ENCODE measurements around the gene PRRT4.

The PRRT4 gene

GRCh38 chr7:128388145-128388485, 26.6 kb upstream of the PRRT4 start:
- no peak overlapping the region for H2BK5ac ChIP-seq (ENCODE audit: low read depth, low read length, poor library complexity, severe bottlenecking)
- H3K27me3 ChIP-seq (ENCODE audit: control insufficient read depth in 1 of 2, insufficient read depth in 1 of 2, low read length in 2 of 2), result peaks cover 24 to 25% of the 10 kb centered on the region in 2 experiments
- no peaks in the 10 kb centered on the region for H3K9me3 ChIP-seq (ENCODE audit: control insufficient read depth, low read length)
- no peak overlapping the region for H3K4me2 ChIP-seq (ENCODE audit: low read length, poor library complexity, severe bottlenecking)
- no peak overlapping the region for H3K18ac ChIP-seq (ENCODE audit: low read depth in 1 of 2, low read length in 2 of 2)
- WGBS, result 11% methylated on average over 1 of the region's 3 CpGs
- H3K36me3 ChIP-seq (ENCODE audit: control insufficient read depth in 1 of 2, insufficient read depth in 2 of 2, low read depth in 1 of 2, low read length in 2 of 2), result peaks cover 6 to 19% of the 10 kb centered on the region in 2 experiments
- no peak overlapping the region for H2AK5ac ChIP-seq (ENCODE audit: low read length, severe bottlenecking)
- peak overlapping the region; percentile 12 for H3K9ac ChIP-seq (ENCODE audit: low read length)
- no peak overlapping the region for H2BK15ac ChIP-seq (ENCODE audit: low read depth, poor library complexity, severe bottlenecking)
- no peak overlapping the region for H2BK12ac ChIP-seq (ENCODE audit: low read length in 2 of 2)
- no peak overlapping the region for H2BK120ac ChIP-seq (ENCODE audit: low read depth, low read length)
- DNase-seq, result no peak
- no peak overlapping the region for H4K8ac ChIP-seq (ENCODE audit: low read length)
- H3K4me3 ChIP-seq (ENCODE audit: insufficient read depth in 1 of 2, low read depth in 1 of 2, low read length in 2 of 2), result no peak overlapping the region
- no peak overlapping the region for H3K27ac ChIP-seq (ENCODE audit: low read length, poor library complexity, severe bottlenecking)
- H3K14ac ChIP-seq (ENCODE audit: low read length in 2 of 2), result no peak overlapping the region
- H2AFZ ChIP-seq (ENCODE audit: low read depth, low read length), result no peak overlapping the region
- no peak overlapping the region for H3K4ac ChIP-seq (ENCODE audit: low read depth in 1 of 2, low read length in 2 of 2)
- no peak overlapping the region for H3K23ac ChIP-seq (ENCODE audit: low read length in 2 of 2)
- H4K91ac ChIP-seq (ENCODE audit: low read length), result no peak overlapping the region
- H3K79me1 ChIP-seq (replicated peaks; ENCODE audit: low read length, poor library complexity, severe bottlenecking), result no peaks in the 10 kb centered on the region
- H3K4me1 ChIP-seq (ENCODE audit: control insufficient read depth, insufficient read depth, low read depth, low read length), result peaks cover 8% of the 10 kb centered on the region

DNA sequence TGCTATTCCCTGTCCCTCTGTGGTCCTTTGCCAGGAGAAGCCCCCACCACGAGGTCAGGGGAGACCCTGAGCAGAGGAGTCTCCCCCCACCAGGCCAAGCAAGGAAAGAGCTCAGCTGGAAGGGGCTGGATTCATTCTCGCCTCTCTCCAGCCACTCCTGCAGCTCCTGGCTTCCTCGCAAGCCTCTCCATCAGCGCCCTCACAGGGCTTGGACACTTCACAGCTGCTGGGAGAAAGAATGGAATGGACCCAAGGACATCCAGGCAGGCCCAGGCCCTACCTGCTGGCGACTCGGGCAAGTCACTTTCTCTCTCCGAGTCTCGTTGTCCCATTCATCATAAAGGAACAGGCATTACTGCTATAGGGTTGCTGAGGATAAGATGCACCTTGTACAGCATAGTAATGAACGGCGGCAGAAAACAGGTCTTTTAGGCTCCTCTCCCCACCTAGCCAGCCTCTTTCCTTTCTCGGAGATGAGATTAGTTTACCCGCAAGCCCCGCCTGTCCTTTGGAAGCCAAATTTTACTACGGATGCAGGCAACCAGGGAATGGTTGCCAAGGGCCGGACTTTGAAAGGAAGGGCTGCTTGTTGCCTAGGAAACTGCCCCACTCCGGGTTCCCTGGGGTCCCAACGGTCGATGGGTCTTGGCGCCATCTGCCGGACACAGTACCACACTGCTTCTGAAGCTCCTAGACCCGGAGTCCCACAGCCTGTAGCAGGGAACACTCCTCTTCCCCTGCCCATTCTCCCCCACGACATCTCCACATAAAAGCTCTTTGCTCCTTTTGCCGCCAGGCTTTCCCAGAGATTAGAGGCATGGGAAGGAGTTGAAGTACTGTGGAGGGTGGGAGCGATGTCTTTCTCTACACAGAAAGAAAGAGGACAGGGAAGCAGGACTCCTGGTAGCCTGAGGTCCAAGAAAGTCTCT, 26.0 kb upstream of the PRRT4 start:
- Histone ChIP-seq H2AK5ac (ENCODE audit: low read length, severe bottlenecking) (no peak overlapping the region), H3K23ac (ENCODE audit: low read length in 2 of 2) (no peak overlapping the region), H3K4me3 (ENCODE audit: insufficient read depth in 1 of 2, low read depth in 1 of 2, low read length in 2 of 2) (no peak overlapping the region), H3K14ac (ENCODE audit: low read length in 2 of 2) (no peak overlapping the region), H3K9ac (ENCODE audit: low read length) (peak overlapping the region; percentile 29), H3K79me1 (replicated peaks; ENCODE audit: low read length, poor library complexity, severe bottlenecking) (no peaks in the 10 kb centered on the region), H3K4me2 (ENCODE audit: low read length, poor library complexity, severe bottlenecking) (no peak overlapping the region), H2BK15ac (ENCODE audit: low read depth, poor library complexity, severe bottlenecking) (no peak overlapping the region), H4K8ac (ENCODE audit: low read length) (no peak overlapping the region), H3K27me3 (ENCODE audit: control insufficient read depth in 1 of 2, insufficient read depth in 1 of 2, low read length in 2 of 2) (peaks cover 24 to 25% of the 10 kb centered on the region in 2 experiments), H3K36me3 (ENCODE audit: control insufficient read depth in 1 of 2, insufficient read depth in 2 of 2, low read depth in 1 of 2, low read length in 2 of 2) (peaks cover 2 to 13% of the 10 kb centered on the region in 2 experiments), H2BK12ac (ENCODE audit: low read length in 2 of 2) (no peak overlapping the region), H3K4ac (ENCODE audit: low read depth in 1 of 2, low read length in 2 of 2) (no peak overlapping the region), H3K9me3 (ENCODE audit: control insufficient read depth, low read length) (no peaks in the 10 kb centered on the region), H2BK120ac (ENCODE audit: low read depth, low read length) (no peak overlapping the region), H3K27ac (ENCODE audit: low read length, poor library complexity, severe bottlenecking) (no peak overlapping the region), H2BK5ac (ENCODE audit: low read depth, low read length, poor library complexity, severe bottlenecking) (no peak overlapping the region), H2AFZ (ENCODE audit: low read depth, low read length) (no peak overlapping the region), H3K18ac (ENCODE audit: low read depth in 1 of 2, low read length in 2 of 2) (no peak overlapping the region), H3K4me1 (ENCODE audit: control insufficient read depth, insufficient read depth, low read depth, low read length) (peaks cover 8% of the 10 kb centered on the region), H4K91ac (ENCODE audit: low read length) (no peak overlapping the region)
- DNase-seq, result peak; percentile 72
- 33% methylated on average over 22 of the region's 24 CpGs for WGBS

- H3K4me1 ChIP-seq (ENCODE audit: control insufficient read depth, insufficient read depth, low read depth, low read length), result peaks cover 8% of the 10 kb centered on the region
- no peaks in the 10 kb centered on the region for H3K79me1 ChIP-seq (replicated peaks; ENCODE audit: low read length, poor library complexity, severe bottlenecking)
- WGBS, result 92% methylated on average over 4 of the region's 4 CpGs
- DNase-seq, result peak; percentile 70
- H3K14ac ChIP-seq (ENCODE audit: low read length in 2 of 2), result no peak overlapping the region
- H3K4me2 ChIP-seq (ENCODE audit: low read length, poor library complexity, severe bottlenecking), result no peak overlapping the region
- no peak overlapping the region for H4K8ac ChIP-seq (ENCODE audit: low read length)
- H3K36me3 ChIP-seq (ENCODE audit: control insufficient read depth in 1 of 2, insufficient read depth in 2 of 2, low read depth in 1 of 2, low read length in 2 of 2), result peaks cover 0 to 2% of the 10 kb centered on the region in 2 experiments
- H2BK15ac ChIP-seq (ENCODE audit: low read depth, poor library complexity, severe bottlenecking), result no peak overlapping the region
- H3K23ac ChIP-seq (ENCODE audit: low read length in 2 of 2), result no peak overlapping the region
- no peak overlapping the region for H3K4me3 ChIP-seq (ENCODE audit: insufficient read depth in 1 of 2, low read depth in 1 of 2, low read length in 2 of 2)
- no peak overlapping the region for H2AFZ ChIP-seq (ENCODE audit: low read depth, low read length)
- no peak overlapping the region for H2BK120ac ChIP-seq (ENCODE audit: low read depth, low read length)
- no peak overlapping the region for H3K27ac ChIP-seq (ENCODE audit: low read length, poor library complexity, severe bottlenecking)
- no peak overlapping the region for H2BK12ac ChIP-seq (ENCODE audit: low read length in 2 of 2)
- H2AK5ac ChIP-seq (ENCODE audit: low read length, severe bottlenecking), result no peak overlapping the region
- no peak overlapping the region for H3K4ac ChIP-seq (ENCODE audit: low read depth in 1 of 2, low read length in 2 of 2)
- no peaks in the 10 kb centered on the region for H3K9me3 ChIP-seq (ENCODE audit: control insufficient read depth, low read length)
- no peak overlapping the region for H4K91ac ChIP-seq (ENCODE audit: low read length)
- no peak overlapping the region for H3K18ac ChIP-seq (ENCODE audit: low read depth in 1 of 2, low read length in 2 of 2)
- no peak overlapping the region for H3K9ac ChIP-seq (ENCODE audit: low read length)
- no peak overlapping the region for H2BK5ac ChIP-seq (ENCODE audit: low read depth, low read length, poor library complexity, severe bottlenecking)
- H3K27me3 ChIP-seq (ENCODE audit: control insufficient read depth in 1 of 2, insufficient read depth in 1 of 2, low read length in 2 of 2), result peaks cover 24 to 25% of the 10 kb centered on the region in 2 experiments
Measured at GRCh38 chr7:128385988-128386925, 24.8 kb upstream of the PRRT4 start.

GRCh38 chr7:128384726-128385125, 23.2 kb upstream of the PRRT4 start:
- Histone ChIP-seq H3K4ac (ENCODE audit: low read depth in 1 of 2, low read length in 2 of 2) (no peak overlapping the region), H3K27ac (ENCODE audit: low read length, poor library complexity, severe bottlenecking) (no peak overlapping the region), H2AK5ac (ENCODE audit: low read length, severe bottlenecking) (no peak overlapping the region), H2BK12ac (ENCODE audit: low read length in 2 of 2) (no peak overlapping the region), H3K79me1 (replicated peaks; ENCODE audit: low read length, poor library complexity, severe bottlenecking) (no peaks in the 10 kb centered on the region), H3K4me2 (ENCODE audit: low read length, poor library complexity, severe bottlenecking) (no peak overlapping the region), H2BK5ac (ENCODE audit: low read depth, low read length, poor library complexity, severe bottlenecking) (no peak overlapping the region), H3K23ac (ENCODE audit: low read length in 2 of 2) (no peak overlapping the region), H4K91ac (ENCODE audit: low read length) (no peak overlapping the region), H3K9ac (ENCODE audit: low read length) (no peak overlapping the region), H3K36me3 (ENCODE audit: control insufficient read depth in 1 of 2, insufficient read depth in 2 of 2, low read depth in 1 of 2, low read length in 2 of 2) (no peaks in the 10 kb centered on the region), H3K14ac (ENCODE audit: low read length in 2 of 2) (no peak overlapping the region), H2BK120ac (ENCODE audit: low read depth, low read length) (no peak overlapping the region), H3K4me1 (ENCODE audit: control insufficient read depth, insufficient read depth, low read depth, low read length) (peaks cover 10% of the 10 kb centered on the region), H3K9me3 (ENCODE audit: control insufficient read depth, low read length) (no peaks in the 10 kb centered on the region), H3K4me3 (ENCODE audit: insufficient read depth in 1 of 2, low read depth in 1 of 2, low read length in 2 of 2) (no peak overlapping the region), H3K18ac (ENCODE audit: low read depth in 1 of 2, low read length in 2 of 2) (no peak overlapping the region), H2AFZ (ENCODE audit: low read depth, low read length) (no peak overlapping the region), H3K27me3 (ENCODE audit: control insufficient read depth in 1 of 2, insufficient read depth in 1 of 2, low read length in 2 of 2) (peaks cover 21 to 24% of the 10 kb centered on the region in 2 experiments), H2BK15ac (ENCODE audit: low read depth, poor library complexity, severe bottlenecking) (no peak overlapping the region), H4K8ac (ENCODE audit: low read length) (no peak overlapping the region)
- no peak for DNase-seq
- 80% methylated on average over 5 of the region's 7 CpGs for WGBS

Measured in mesenchymal stem cell (in vitro differentiated cells and primary cell).